ENCODE measurements around the gene EXOC3L2. TPM values are rescaled to one million over a fixed set of nuclear protein-coding genes. Genes with fewer than 3 reads are reported as not detected.

EXOC3L2 gene
- polyA plus RNA-seq, 3 donors = 6.0 to 7.1 (median 7.0) TPM

DNA sequence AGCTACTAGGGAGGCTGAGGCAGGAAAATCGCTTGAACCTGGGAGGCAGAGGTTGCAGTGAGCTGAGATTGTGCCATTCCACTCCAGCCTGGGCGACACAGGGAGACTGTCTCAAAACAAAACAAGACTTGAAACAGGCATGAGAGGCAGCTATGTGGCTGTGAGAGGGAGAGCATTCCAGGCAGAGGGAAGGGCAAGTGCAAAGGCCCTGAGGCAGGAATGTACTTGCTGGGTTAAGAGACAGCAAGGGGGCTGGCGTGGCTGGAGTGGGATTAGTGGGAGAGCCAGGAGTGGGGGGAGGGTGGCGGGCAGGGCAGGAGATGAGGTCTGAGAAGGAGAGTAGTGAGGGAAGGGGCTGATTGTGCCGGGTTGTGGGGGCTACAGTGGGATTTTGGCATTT, 21.3 kb downstream of the EXOC3L2 start:
- no peak for DNase-seq (ENCODE audit: low read depth in 3 of 3, low spot score in 2 of 3)

DNA sequence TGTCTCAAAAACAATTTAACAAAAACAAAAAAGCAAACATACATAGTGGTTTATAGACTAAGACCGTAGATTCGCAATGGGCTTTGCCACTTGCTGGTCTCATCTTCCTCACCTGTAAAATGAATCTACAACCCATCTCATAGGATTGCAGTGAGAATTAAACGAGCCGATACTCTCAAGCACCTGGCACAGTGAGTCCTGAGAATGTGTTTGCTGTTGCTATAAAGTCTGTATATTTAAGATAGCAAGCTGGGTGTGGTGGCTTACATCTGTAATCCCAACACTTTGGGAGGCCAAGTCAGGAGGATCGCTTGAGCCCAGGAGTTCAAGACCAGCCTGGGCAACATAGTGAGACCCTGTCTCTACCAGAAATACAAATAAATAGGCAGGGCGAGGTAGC, 22.5 kb downstream of the EXOC3L2 start:
- DNase-seq (ENCODE audit: low read depth in 3 of 3, low spot score in 2 of 3) = no peak

DNA sequence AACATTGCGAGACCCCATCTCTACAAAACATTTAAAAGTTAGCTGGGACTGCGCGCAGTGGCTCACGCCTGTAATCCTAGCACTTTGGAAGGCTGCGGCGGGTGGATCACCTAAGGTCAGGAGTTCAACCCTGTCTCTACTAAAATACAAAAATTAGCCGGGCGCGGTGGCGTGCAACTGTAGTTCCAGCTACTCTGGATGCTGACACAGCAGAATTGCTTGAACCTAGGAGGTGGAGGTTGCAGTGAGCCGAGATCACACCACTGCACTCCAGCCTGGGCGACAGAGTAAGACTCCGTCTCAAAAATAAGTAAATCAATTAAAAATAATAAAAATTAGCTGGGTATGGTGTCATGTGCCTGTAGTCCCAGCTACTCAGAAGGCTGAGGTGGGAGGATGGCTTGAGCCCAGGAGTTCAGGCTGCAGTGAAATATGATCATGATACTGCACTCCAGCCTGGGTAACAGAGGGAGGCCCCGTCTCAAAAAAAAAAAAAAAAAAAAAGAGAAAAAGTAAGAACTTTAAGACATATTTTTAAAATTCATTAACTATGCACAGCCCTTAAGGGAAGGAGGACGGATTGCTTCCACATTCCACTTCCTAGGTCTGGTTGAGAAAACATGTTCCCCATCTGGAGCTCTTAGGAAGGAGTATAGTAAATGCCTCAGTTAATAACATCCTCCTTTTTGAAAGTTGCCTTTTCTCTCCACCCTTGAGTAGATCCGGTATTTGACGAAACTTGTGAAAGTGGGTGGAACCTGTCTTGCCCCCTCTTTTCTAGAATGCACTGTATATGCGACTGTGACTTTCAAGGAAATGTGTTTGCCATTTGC, 26.1 kb downstream of the EXOC3L2 start:
- no peak for DNase-seq (ENCODE audit: low read depth in 3 of 3, low spot score in 2 of 3)

DNA sequence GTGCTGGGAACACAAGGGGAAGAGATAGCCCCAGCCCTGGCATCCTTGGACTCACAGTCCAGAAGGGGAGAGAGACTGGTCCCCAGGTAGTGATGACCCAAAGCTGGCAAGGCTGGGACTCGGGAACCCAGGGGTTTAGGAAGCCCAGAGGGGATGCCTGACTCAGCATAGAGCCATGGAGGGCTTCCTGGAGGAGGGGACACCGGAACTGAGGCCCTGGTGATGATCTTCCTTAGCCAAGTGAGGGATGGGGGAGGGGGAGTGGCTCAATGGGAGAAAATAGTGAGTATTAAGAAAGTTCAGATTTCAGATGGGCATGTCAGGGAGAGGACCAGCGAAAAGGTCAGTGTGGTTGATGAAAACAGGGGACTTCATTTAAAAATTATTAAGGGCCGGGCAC, 26.8 kb downstream of the EXOC3L2 start:
- DNase-seq (ENCODE audit: low read depth in 3 of 3, low spot score in 2 of 3) = no peak

DNA sequence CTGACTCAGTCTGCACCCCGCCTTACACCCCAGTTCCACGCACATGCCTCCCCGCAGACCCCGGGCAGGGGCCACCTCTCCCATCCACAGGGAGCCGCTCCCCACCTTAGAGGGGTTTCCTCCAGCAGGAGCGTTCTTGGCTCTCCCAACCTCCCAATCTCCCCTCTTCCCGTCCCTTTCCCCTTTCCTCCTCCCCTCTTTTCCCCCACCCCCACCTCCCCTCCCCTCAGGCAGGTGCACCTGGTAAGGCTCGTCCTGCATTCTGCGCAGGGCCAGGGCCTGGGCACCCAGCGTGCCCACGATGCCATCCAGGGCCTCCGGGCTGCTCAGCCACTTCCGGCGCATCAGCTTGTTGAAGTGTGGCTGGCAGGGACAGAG, 27.3 kb downstream of the EXOC3L2 start:
- no peak for DNase-seq (ENCODE audit: low read depth in 3 of 3, low spot score in 2 of 3)

DNA sequence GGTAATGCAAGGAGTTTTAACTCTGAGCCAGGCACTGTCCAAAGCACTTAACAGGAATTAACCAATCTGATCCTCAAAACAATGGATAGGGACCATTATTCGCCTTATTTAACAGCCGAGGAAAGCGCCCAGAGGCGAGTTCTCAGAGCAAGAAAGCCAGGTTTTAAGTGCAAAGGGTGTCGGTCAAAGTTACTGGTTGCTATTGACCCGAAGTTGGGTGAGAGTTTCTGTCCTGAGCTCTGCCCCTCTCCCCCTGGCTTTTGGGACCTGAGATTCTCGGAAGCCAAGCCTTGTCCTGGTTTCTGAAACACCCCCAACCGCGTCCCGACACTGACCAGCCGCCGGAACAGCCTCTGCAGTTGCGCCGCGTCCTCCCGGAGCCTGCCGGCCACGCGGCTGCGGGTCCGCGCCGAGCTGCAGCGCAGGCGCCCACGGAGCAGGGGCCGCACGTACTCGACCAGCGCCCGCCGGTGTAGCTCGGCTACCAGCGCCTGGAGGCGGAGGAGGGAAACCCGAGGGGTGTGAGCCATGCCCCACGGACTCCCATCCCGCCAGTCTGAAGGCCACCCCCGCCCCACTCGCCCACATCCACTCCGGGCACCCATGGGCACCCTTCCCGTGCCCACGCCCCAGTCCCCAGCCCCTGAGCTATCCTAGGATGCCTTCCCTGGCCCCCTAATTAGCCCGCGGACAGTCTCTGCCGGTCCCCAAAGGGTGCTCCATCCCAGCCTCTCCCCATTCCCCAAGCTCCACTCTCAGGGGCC, 27.8 kb downstream of the EXOC3L2 start:
- no peak for DNase-seq (ENCODE audit: low read depth in 3 of 3, low spot score in 2 of 3)

DNA sequence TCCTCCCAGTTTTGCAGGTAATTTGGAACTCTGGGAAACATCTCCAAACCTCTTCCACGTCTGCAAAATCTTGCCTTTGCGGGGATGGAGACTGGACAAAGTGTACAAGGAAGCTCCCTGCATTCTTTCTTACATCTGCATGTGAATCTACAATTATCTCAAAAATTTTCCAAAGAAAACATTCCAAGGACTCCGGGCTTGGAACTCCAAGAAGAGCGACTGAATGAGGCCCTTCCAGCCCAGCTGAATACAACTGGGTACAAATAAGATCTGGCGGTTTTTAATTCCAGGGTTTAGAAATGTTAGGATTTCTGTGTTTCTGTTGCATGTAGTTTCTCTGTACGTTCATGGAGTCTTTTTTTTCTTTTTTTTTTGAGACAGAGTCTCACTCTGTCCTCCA, 28.5 kb downstream of the EXOC3L2 start:
- DNase-seq (ENCODE audit: low read depth in 3 of 3, low spot score in 2 of 3) = no peak

DNA sequence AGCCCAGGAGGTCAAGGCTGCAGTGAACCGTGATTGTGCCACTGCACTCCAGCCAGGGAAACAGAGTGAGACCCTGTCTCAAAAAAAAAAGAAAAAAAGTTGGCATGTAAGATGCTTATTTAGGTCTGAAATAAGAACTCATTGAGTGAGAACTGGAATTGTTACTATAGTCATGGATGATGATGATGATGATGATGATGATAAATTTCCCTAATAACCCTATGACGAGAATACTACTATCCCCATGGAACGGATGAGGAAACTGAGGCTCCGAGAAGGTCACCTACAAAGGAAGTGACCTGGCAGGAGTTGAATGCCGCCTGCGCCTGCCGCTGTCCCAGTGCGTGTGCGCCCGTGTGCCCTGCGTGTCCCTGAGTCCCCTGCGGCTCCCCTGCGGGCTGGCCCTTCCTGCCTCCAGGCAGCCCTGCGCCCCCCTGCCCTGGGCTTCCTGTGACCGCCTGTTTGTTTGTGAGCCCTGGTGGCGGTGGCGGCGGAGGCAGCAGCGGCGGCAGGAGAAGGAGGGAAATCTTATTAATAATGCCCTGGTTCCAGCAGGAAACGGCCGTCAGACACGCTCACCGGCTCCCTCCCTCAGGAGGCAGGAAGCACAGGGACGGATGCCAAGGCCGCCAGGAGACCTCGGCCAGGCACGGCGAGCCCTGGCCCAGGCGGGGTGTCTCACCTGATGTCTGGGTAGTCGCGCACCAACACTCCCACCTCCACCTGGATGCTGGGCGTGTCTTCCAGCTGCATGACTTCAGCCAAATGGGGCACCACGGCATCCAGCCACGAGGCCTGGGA, 29.6 kb downstream of the EXOC3L2 start:
- no peak for DNase-seq (ENCODE audit: low read depth in 3 of 3, low spot score in 2 of 3)

DNA sequence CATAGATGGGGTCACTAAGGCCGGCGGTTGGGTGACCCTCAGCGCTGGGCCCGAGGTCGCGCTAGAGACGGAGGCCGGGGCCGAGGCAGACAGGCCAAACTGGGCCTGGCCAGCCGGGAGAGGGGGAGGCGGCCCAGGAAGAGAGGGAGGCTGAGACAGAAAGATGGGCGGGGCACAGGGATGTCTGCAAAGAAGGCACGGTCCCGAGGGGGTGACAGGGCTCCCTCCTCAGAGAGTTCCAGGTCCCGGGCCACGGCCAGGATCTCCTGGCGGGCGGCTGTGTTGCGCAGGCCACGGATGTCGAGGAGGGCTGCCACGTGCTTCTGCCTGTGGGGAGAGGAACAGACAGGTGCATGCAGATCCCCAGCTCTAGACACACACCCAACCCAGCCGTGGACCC, 32.2 kb downstream of the EXOC3L2 start:
- DNase-seq (ENCODE audit: low read depth in 3 of 3, low spot score in 2 of 3) = no peak

DNA sequence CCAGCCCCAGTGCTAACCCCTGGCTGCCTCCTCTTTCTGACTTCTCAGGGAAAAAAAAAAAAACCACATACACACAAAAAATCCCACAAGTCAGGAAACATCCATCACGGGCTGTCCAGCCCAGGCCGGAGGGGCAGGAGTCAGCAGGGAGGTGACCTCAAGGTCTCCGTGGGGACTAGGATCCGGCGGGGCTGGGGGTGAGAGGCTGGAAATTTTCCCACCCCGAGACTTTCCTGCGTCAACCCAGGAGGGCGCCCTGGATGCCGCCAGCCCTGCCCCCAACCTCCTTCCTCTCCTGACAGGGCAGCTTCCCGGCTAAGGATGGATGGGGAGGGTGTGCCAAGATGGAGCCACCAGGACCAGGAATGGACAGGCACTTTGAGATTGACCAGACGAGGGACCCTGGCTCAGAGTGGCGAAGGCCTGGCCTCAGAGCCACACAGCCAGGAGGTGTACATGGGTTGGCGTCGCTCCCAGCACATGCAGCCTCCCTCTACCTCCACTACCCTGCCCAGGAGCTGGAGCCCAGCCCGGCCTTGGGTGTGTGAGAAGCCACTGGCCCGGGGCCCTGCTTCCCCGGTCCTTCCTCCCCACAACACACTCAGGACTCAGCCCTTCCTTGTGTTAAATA, 33.3 kb downstream of the EXOC3L2 start:
- DNase-seq (ENCODE audit: low read depth in 3 of 3, low spot score in 2 of 3) = no peak

DNA sequence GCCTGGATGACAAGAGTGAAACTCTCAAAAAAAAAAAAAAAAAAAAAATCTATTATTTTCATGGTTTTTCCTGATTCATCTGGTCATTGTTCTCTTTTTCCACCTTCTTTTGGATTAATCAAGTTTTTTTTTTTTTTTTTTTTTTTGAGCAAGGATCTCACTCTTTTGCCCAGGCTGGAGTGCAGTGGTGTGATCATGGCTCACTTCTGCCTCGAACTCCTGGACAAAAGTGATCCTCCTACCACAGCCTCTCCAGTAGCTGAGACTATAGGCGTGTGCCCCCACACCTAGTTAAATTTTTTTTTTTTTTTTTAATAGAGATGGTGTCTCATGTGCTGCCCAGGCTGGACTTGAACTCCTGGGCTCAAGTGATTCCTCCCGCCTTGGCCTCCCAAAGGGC, 38.9 kb downstream of the EXOC3L2 start:
- no peak for DNase-seq (ENCODE audit: low read depth in 3 of 3, low spot score in 2 of 3)

DNA sequence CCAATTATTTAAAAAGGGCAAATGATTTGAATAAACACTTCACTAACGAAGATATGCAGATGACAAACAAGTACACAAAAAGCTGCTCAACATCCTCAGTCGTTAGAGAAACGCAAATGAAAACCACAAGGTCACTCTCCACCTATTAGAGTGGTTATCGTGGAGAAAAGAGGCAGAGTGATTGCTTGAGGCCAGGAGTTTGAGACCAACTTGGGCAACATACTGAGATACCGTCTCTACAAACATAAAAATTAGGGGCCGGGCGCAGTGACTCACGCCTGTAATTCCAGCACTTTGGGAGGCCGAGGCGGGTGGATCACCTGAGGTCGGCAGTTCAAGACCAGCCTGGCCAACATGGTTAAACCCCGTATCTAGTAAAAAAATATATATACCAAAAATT, 39.4 kb downstream of the EXOC3L2 start:
- DNase-seq (ENCODE audit: low read depth in 3 of 3, low spot score in 2 of 3) = no peak

DNA sequence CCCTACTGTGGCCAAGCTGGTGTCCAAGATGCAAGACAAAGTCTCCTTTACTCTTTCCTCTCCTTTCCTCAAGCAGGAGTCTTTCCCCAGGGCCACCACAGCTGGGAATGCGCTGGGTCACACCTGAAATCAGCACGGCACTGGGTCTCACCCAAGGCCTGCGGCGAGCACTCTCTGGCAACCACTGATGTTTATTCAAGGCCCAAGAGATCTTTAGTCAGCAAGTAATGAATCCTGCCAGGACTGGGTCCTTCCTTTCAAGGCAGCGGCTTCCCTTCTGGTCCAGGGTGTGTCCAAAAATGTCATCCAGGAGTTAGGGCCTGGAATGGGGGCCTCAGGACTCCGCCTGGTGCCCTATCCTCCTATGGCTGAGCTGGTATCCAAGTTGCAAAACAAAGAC, 42.6 kb downstream of the EXOC3L2 start:
- DNase-seq (ENCODE audit: low read depth in 3 of 3, low spot score in 2 of 3) = no peak

DNA sequence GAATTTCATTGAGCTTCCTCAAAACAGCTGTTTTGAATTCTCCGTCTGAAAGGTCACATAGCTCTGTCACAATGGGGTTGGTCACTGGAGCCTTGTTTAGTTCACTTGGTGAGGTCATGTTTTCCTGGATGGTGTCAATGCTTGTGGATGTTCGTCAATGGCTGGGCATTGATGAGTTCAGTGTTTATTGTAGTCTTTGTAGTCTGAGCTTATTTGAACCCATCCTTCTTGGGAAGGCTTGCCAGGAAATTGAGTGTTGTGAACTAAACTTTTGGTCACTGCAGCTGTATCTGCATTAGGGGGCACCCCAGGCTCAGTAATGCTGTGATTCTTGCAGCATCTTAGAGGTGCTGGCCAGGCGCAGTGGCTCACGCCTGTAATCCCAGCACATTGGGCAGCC, 44.6 kb downstream of the EXOC3L2 start:
- no peak for DNase-seq (ENCODE audit: low read depth in 3 of 3, low spot score in 2 of 3)

DNA sequence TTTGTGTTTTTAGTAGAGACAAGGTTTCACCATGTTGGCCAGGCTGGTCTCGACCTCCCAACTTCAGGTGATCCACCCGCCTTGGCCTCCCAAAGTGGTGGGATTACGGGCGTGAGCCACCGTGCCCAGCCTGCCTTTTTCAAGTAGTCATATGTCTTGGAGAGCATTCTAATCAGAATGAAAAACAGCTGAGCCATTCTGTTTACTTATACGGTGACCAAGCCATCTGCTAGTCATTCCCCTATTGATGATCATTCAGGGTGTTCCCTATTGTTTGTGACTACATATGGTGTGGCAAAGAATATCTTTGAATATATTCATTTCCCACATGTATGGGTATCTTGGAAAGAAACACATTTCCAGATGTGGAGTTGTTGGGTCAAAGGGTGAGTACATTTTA, 49.4 kb downstream of the EXOC3L2 start:
- DNase-seq (ENCODE audit: low read depth in 3 of 3, low spot score in 2 of 3) = no peak

DNA sequence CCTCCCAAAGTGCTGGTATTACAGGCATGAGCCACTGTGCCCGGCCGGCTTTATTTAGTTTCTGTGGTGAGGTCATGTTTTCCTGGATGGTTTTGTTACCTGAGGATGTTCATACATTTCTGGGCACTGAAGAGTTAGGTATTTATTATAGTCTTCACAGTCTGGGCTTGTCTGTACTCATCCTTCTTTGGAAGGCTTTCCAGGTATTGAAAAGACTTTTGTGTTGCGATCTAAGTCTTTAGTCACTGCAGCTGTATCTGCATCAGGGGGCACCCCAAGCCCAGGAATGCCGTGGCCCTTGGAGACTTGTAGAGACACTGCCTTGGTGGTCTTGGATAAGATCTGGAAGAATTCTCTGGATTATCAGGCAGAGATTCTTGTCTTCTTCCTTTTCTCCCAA, 53.8 kb downstream of the EXOC3L2 start:
- no peak for DNase-seq (ENCODE audit: low read depth in 3 of 3, low spot score in 2 of 3)

DNA sequence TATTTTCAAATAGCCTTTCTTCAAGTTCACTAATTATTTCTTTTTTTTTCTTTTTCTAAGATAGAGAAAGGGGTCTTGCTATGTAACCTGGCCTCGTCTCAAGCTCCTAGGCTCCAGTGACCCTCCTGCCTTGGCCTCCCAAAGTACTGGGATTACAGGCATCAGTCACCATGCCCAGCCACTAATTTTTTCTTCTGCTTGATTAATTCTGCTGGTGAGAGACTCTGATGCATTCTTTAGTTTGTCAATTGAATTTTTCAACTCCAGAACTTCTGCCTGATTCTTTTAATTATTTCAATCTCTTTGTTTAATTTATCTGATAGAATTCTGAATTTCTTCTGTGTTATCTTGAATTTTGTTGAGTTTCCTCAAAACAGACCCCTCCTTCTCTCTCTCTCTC, 55.2 kb downstream of the EXOC3L2 start:
- no peak for DNase-seq (ENCODE audit: low read depth in 3 of 3, low spot score in 2 of 3)

DNA sequence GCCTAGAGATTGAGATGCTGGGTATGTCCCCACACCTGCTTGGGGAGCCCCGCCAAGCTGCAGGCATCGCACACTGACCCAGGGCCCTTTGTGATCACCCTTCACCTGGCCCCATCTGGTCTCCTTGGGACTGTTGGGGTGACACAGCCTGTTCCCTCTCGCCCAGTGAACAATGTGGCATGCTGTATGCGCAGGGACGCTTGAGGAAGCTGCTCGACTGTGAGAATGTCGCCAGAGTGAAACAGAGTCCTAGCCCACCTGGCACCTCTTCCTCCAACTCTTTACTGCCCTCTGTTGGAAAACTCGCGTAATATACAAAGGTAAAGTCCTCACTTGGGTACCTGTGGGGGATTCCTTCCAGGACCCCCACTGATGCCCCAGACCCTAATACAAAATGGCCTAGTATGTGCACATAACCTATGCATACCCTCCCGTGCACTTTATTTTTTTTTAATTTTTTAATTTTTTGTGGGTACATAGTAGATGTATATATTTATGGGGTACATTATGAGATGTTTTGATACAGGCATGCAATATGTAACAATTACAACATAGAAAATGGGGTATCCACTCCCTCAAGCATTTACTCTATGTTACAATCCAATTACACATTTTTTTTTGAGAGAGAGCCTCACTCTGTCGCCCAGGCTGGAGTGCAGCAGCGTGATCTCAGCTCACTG, 57.6 kb downstream of the EXOC3L2 start:
- no peak for DNase-seq (ENCODE audit: low read depth in 3 of 3, low spot score in 2 of 3)

DNA sequence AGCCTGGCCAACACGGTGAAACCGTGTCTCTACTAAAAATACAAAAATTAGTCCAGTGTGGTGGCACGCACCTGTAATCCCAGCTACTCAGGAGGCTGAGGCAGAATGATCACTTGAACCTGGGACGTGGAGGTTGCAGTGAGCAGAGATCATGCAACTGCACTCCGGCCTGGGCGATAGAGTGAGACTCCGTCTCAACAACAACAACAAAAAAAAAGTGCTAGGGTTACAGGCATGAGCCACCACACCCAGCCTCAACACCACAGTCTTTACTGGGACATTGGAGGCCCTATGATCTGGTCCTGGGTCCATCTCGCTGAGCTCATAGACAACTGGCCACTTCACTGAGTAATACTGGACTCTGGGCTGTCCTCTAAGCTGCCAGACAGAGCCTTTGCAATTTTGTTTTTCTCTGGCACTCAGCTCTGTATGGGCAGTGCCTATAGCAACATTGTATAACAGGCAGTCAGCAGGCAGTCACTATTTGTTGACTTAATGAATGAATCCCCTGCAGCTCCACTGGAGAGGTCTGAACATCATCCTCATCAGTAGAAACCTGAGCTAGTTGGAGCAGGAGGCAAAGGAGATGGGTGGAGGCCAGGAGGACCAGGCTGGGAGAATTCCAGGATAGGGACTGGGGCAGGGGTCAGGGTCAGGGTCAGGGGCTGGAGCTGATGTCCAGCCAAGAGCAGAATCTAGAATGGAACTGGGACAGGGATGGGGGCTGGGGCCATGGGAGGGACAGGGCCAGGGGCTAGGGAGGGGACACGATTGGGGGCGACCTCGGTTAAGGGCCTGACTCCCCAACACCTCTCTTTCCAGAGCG, 58.5 kb downstream of the EXOC3L2 start:
- no peak for DNase-seq (ENCODE audit: low read depth in 3 of 3, low spot score in 2 of 3)

DNA sequence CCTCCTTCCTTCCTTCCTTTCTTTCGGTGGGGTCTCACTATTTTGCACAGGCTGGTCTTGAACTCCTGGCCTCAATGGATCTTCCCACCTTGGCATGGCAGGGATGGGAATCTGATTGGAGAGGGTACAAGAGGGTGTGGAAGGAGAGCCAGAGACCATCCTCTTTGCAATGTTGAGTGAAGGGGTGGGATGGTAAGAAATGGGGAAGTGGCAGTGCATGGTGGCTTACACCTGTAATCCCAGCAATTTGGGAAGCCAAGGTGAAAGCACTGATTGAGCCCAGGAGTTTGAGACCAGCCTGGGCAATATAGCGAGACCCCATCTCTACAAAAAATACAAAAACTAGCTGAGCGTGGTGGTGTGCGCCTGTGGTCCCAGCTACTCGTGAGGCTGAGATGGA, 61.1 kb downstream of the EXOC3L2 start:
- no peak for DNase-seq (ENCODE audit: low read depth in 3 of 3, low spot score in 2 of 3)

All from right renal cortex interstitium (tissue), 3 donors.